Neural progenitor cell (in vitro differentiated cells): Measurements from ENCODE around the gene VAV3.

Experiments used
- CTCF ChIP-seq: fragments of 200-600 bp; sonication (generic); IDR thresholded peaks from 2 replicates; pipeline ENCODE4 v1.5.1; 2017; ENCODE audit warnings: antibody characterized with exemption, mild to moderate bottlenecking
- EZH2 ChIP-seq: fragments of 200-600 bp; sonication (generic); IDR thresholded peaks from 2 replicates; pipeline ENCODE4 v1.6.1; 2017; ENCODE audit warnings: antibody characterized with exemption, mild to moderate bottlenecking, moderate library complexity

DNA sequence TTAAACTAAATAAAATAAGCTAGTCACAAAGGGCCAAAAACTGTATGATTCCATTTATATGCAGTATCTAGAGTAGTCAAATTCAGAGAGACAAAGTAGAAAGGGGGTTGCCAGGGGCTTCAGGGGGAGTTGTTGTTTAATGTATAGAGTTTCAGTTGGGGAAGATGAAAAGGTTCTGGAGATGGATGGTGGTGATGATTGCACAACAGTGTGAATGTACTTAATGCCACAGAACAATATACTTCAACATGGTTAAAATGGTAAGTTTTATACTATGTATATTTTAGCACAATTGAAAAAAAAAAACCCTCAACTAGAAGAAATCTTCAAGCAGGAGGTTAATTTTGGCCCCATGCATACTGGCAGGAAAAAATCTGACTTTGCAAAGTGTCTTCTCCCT, 24.3 kb downstream of the VAV3 start:
- TF ChIP-seq CTCF (no peak), EZH2 (no peak)
